ENCODE results near the gene IDH2.
"Not testable (repeated sequence)": the region's sequence is repeated elsewhere in the genome, so short reads cannot be mapped to it uniquely, and the experiment has no call there.

The IDH2 gene

GRCh38 chr15:90083954-90084607 is 18.2 kb downstream of the IDH2 start:
- no peak for DNase-seq

DNA sequence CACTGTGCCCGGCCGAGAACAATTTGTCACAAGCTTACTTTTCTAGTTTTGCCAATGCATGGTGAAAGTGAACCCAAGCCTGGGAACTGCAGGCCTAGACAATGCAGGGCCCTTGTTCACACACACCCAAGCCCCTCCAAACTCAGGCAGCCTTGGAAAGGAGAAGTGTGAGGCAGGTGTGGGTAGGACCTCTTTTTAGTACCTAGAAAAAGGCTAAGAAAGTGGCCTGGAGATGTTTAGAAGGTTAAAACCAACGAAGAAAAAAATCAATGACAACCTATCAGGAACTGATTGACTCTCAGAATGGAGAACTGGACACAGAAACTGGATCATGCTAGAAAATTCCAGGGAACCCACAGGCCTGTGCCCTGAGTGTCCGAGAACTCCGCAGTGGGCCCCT is 18.8 kb downstream of the IDH2 start:
- no peak for DNase-seq

GRCh38 chr15:90082140-90082715 is 20.0 kb downstream of the IDH2 start:
- no peak for DNase-seq

DNA sequence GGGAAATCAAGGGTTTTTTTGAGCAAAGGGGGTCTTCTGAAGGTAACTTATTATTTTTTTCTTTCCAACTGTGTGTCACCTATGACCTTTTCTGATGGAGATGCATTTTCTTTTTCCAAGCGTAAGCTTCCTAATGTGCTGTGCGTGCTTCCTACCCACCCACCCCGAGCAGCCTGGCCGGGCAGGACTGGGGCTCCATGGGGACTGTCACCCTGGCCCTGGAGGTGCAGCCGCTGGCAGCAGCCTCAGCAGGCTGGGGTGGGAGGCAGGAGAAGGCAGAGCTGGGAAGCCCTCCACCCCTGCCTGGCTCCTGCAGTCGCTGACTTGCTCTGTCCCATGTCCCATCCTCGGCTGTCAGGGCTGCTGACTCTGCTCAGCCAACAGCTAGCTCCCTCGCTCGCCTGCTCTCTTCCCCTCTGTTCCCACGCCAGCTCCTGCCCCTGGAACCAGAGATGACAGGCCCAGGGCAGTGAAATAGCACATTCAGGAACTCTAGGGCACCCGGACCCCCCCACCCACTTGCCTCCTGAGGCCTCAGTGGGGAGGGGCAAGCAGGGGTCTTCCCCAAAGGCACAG is 21.4 kb downstream of the IDH2 start:
- DNase-seq, result no peak

GRCh38 chr15:90080458-90080755 is 21.9 kb downstream of the IDH2 start:
- no peak for DNase-seq

DNA sequence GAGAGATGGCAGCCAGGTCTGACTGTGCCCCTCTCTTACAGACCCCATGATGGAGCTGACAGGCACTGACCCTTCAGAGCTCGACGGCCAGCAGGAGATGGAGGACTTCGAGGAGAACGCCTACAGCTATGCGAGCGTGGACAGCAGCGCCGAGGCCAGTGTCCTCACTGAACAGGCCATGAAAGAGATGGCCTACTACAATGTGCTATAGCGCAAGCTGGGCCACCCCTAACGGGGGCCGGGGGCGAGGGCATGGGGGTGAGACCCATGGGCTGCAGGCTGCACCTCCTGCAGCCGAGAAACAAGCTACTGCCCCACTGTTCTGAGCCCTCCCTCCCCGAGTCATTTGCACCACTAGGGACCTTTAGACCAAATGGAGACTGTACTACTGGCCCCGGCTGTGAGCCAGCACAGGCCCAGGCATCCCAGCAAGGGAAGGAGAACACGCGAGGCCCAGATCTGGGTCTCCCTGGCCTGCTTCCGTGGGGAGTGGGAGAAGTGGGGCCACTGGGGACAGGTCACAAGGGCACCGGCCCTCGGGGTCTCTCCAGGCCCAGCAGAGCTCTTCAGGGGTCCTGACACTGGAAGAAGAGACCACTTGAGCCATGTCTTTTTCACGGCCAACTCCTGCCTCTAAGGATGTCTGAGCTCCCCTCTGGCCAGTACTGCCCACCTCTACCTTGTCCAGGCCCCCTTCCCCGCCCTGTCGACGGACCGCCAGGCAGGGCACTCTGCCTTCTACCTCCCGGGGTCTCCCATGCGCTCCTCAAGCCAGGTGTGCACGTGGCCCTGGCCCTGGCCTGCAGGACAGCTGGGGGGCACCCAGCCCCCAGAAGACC is 22.4 kb downstream of the IDH2 start:
- DNase-seq, result no peak

- no peak for DNase-seq
Observed at GRCh38 chr15:90078965-90079364, 23.3 kb downstream of the IDH2 start.

DNA sequence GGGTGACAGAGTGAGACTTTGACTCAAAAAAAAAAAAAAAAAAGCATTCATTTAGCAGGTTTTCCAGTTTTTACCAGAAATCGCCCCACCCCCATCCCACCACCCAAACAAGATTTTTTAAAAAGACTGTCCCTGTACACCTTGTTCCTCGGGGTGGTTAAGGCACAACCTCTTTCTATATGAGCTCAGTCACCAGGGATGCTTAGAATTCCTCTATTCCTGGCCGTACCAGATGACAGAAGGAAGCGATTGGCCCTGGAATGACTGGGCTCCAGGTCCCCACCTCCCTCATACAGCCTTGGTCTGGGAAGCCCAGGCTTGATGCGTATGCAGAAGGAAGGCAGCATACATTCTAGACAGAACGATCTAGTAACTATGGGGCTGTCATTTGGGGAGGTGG is 25.6 kb downstream of the IDH2 start:
- no peak for DNase-seq

GRCh38 chr15:90075420-90076289 is 26.6 kb downstream of the IDH2 start:
- DNase-seq, result no peak

DNA sequence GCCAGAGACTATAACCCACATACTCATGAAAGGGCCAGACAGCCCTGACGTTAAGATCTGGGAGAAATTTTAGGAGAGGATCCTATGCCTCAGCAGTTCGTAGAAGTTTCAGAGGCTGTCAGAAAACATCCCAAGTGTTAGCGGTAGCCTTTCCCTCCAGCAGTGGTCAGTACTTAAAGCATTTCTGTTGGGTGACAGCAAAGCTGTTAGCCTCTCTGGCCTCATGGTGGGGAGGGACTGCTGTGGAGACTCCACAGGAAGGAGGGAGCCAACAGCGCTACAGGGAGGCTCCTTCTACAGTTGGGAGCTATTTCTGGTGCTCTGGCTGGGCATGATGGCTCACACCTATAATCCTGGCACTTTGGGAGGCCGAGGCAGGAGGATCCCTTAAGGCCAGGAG is 27.4 kb downstream of the IDH2 start:
- DNase-seq, result no peak

GRCh38 chr15:90074023-90074422 is 28.2 kb downstream of the IDH2 start:
- no peak for DNase-seq

- DNase-seq, result no peak
Observed at GRCh38 chr15:90072978-90073640, 29.2 kb downstream of the IDH2 start.

DNA sequence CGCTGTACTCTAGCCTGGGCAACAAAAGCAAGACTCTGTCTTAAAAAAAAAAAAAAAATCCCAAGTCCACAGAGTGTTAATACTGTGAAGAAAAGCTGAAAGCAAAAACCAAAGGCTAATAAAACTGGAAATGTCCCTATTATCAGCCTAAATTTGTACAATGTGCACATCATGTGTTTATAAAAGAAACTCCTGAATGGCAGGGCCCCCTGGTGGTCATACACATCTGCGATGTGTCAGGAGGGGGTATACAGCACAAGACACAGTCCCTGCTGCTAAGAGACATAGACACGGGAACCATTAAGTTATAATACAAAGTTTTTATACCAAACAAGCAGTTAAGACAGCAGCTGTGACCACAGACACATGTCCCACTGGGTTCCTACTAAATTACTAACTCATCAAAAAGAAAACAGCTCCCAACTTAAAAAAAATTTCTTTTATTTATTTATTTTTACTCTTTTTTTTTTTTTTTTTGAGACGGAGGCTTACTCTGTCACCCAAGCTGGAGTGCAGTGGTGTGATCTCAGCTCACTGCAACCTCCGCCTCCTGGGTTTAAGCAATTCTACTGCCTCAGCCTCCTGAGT is 31.0 kb downstream of the IDH2 start:
- peak; percentile 66 for DNase-seq

DNA sequence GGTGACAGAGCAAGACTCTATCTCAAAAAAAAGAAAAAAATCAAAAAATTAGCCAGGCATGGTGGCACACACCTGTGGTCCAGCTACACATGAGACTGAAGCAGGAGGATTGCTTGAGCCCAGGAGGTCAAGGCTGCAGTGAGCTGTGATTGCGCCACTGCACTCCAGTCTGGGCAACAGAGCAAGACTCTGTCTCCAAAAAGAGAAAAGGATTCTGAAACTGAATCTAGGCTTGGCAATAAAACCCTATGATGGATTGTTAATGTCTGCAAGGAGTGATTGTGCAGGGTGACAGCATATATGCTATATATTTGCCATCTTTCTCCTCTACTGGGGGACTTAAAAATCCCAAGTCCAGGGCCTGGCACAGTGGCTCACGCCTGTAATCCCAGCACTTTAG is 31.6 kb downstream of the IDH2 start:
- not testable (repeated sequence) for DNase-seq

- no peak for DNase-seq
Observed at GRCh38 chr15:90067953-90068606, 34.2 kb downstream of the IDH2 start.

DNA sequence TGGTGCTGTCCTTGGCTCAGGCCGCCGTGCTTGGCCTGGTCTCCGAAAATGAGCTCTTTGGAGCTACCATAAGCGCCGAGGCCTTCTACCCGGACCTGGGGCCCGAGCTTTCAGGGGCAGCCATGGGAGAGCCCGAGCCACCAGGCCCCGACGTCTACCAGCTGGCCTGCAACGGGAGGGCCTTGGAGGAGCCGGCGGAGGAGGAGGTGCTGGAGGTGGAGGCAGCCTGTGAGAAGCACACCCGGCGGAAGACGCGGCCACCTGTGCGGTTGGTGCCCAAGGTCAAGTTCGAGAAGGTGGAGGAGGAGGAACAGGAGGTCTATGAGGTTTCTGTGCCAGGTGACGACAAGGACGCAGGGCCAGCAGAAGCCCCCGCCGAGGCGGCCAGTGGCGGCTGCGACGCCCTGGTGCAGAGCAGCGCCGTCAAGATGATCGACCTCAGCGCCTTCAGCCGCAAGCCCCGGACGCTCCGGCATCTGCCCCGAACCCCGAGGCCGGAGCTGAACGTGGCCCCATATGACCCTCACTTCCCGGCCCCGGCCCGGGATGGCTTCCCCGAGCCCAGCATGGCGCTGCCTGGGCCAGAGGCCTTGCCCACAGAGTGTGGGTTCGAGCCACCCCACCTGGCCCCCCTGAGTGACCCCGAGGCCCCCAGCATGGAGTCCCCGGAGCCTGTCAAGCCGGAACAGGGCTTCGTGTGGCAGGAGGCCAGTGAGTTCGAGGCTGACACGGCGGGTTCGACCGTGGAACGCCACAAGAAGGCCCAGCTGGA is 34.9 kb downstream of the IDH2 start:
- DNase-seq, result no peak

- DNase-seq, result no peak
Observed at GRCh38 chr15:90065682-90066049, 36.6 kb downstream of the IDH2 start.

- DNase-seq, result no peak
Observed at GRCh38 chr15:90064911-90065681, 37.2 kb downstream of the IDH2 start.

DNA sequence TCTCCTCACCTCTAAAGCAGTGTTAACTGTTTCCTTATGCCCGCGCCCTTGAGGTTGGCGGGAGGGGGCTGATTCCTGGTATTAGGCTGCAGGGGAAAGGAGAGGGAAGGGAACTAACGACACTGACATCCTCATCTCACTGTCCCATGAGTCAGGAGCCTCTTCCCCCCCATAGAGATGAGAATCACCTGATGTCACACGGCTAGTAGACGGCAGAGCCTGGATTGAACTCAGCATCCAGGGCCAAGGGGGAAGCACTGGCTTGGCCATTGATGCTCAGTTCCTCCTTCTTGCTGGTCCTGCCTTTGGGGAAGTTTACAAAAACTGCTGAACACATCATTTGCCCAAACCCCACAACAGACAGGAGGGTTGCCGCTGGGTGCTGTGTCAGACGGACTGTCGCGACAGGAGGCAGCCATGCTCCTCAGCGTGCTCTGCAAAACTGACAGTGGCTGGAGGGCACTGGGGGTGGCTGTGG is 38.5 kb downstream of the IDH2 start:
- DNase-seq, result no peak
